Breast epithelium (tissue), 4 donors: Measurements from ENCODE around the gene OR10D3. TPM values are rescaled to one million over a fixed set of nuclear protein-coding genes. Genes with fewer than 3 reads are reported as not detected.

Experiments
- DNase-seq, 2 donors: peaks; one replicate each; pipeline ENCODE4 v3.0.0-alpha.2; 2019; ENCODE audit warnings: low spot score in 2 of 2
- H3K27ac ChIP-seq, 2 donors: fragments of 200-600 bp; sonication (generic) in 1 of 2; one replicate each; pipeline ENCODE4 v1.5.1; 2016 to 2019; ENCODE audit warnings: mild to moderate bottlenecking in 1 of 2
- H3K27me3 ChIP-seq, 2 donors: fragments of 200-600 bp; sonication (generic) in 1 of 2; one replicate each; pipeline versions ENCODE4 v1.5.1 to v1.6.0; 2017 to 2019; ENCODE audit warnings: control low read depth in 1 of 2, mild to moderate bottlenecking in 1 of 2
- H3K36me3 ChIP-seq: fragments of 200-600 bp; one replicate; pipeline ENCODE4 v1.5.1; 2019
- H3K4me1 ChIP-seq, 2 donors: fragments of 200-600 bp; sonication (generic); one replicate each; pipeline ENCODE4 v1.5.1; 2016 to 2019; ENCODE audit warnings: control low read depth in 1 of 2
- H3K4me3 ChIP-seq, 3 donors: fragments of 200-600 bp; sonication (generic); 1 replicate in 2 of 3; 2 replicates in 1 of 3; pipeline ENCODE4 v1.5.1; 2016 to 2019; ENCODE audit warnings: mild to moderate bottlenecking in 3 of 3, moderate library complexity in 2 of 3
- H3K9me3 ChIP-seq, 2 donors: fragments of 200-600 bp; sonication (generic) in 1 of 2; one replicate each; pipeline ENCODE4 v1.5.1; 2016 to 2019; ENCODE audit warnings: control low read depth in 1 of 2
- CTCF ChIP-seq, 3 donors: fragments of 450-650 bp; IDR thresholded peaks; one replicate each; pipeline ENCODE4 v1.5.1; 2016 to 2017; ENCODE audit warnings: antibody characterized with exemption in 3 of 3, mild to moderate bottlenecking in 3 of 3, moderate library complexity in 3 of 3
- POLR2A ChIP-seq: fragments of 450-650 bp; IDR thresholded peaks from one replicate; pipeline ENCODE4 v1.6.1; 2016; ENCODE audit warnings: antibody characterized with exemption, mild to moderate bottlenecking, moderate library complexity
- POLR2AphosphoS5 ChIP-seq, 3 donors: sonication (generic); formaldehyde crosslinking; IDR thresholded peaks; one replicate each; pipeline ENCODE4 v1.6.1; 2017; ENCODE audit warnings: antibody characterized with exemption in 3 of 3
- intact Hi-C: fragments of 100-400 bp; cut with DNase I; formaldehyde crosslinking; loops from one replicate; pipeline ENCODE4 v1.15.1; 2023; ENCODE audit warnings: low total_unique reads
- total RNA-seq, 3 donors: library from RNA; depleted of rRNA; stranded (reverse); fragments of >200 nt; gene quantifications; one replicate each; pipeline ENCODE4 v1.1.0, GENCODE V29; 2016

The OR10D3 gene
- total RNA-seq, 3 donors from 2014 or later: not detected

- TF ChIP-seq POLR2A (no peak), CTCF (IDR thresholded peaks at IDR 0.05) (no peak), POLR2AphosphoS5 (IDR thresholded peaks at IDR 0.05) (no peak)
- Histone ChIP-seq H3K36me3 (no peaks in the 10 kb centered on the region), H3K4me1 (no peaks in the 10 kb centered on the region), H3K27ac (no peak overlapping the region), H3K9me3 (no peaks in the 10 kb centered on the region), H3K27me3 (no peaks in the 10 kb centered on the region), H3K4me3 (no peak overlapping the region)
- intact Hi-C loops: no loop called here
- DNase-seq: no peak
Measured at GRCh38 chr11:124176925-124177715, 6.0 kb upstream of the OR10D3 start.

- no peaks in the 10 kb centered on the region for H3K36me3 ChIP-seq
- no peaks in the 10 kb centered on the region for H3K27me3 ChIP-seq
- no peak for DNase-seq
- intact Hi-C loops: no loop called here
- no peaks in the 10 kb centered on the region for H3K9me3 ChIP-seq
- no peaks in the 10 kb centered on the region for H3K4me1 ChIP-seq
- TF ChIP-seq POLR2AphosphoS5 (IDR thresholded peaks at IDR 0.05) (no peak), POLR2A (no peak), CTCF (IDR thresholded peaks at IDR 0.05) (no peak)
- no peak overlapping the region for H3K4me3 ChIP-seq
- H3K27ac ChIP-seq: no peak overlapping the region
Measured at GRCh38 chr11:124179310-124179709, 3.8 kb upstream of the OR10D3 start.

- TF ChIP-seq POLR2AphosphoS5 (IDR thresholded peaks at IDR 0.05) (no peak), POLR2A (no peak), CTCF (IDR thresholded peaks at IDR 0.05) (no peak)
- Histone ChIP-seq H3K27ac (no peak overlapping the region), H3K27me3 (no peaks in the 10 kb centered on the region), H3K4me3 (no peak overlapping the region), H3K36me3 (no peaks in the 10 kb centered on the region), H3K4me1 (no peaks in the 10 kb centered on the region), H3K9me3 (no peaks in the 10 kb centered on the region)
- intact Hi-C loops: no loop called here
- DNase-seq: no peak
Measured at GRCh38 chr11:124190298-124191139, 7.4 kb downstream of the OR10D3 start.

GRCh38 chr11:124193221-124194010 lies 10.3 kb downstream of the OR10D3 start:
- no peak overlapping the region for H3K27ac ChIP-seq
- H3K4me3 ChIP-seq: no peak overlapping the region
- no peak for DNase-seq
- TF ChIP-seq POLR2AphosphoS5 (IDR thresholded peaks at IDR 0.05): no peak
- no peak for TF ChIP-seq CTCF (IDR thresholded peaks at IDR 0.05)
- no peak for TF ChIP-seq POLR2A
- no peaks in the 10 kb centered on the region for H3K4me1 ChIP-seq
- H3K27me3 ChIP-seq: no peaks in the 10 kb centered on the region
- no peaks in the 10 kb centered on the region for H3K36me3 ChIP-seq
- no peaks in the 10 kb centered on the region for H3K9me3 ChIP-seq
- intact Hi-C loops: no loop called here
